Left hindlimb (tissue), 1 donor: ENCODE data around the gene HDAC4.
"Not testable (repeated sequence)": the region's sequence is repeated elsewhere in the genome, so short reads cannot be mapped to it uniquely, and the experiment has no call there.

Experiments
- DNase-seq: peaks from one replicate; pipeline ENCODE4 v3.0.0-alpha.2; 2018

The HDAC4 gene

GRCh38 chr2:239051891-239052445 is 348.9 kb downstream of the HDAC4 start:
- DNase-seq, result no peak

GRCh38 chr2:239050252-239050649 is 350.6 kb downstream of the HDAC4 start:
- DNase-seq, result no peak

GRCh38 chr2:239049421-239050251 is 351.2 kb downstream of the HDAC4 start:
- no peak for DNase-seq

GRCh38 chr2:239048736-239049135 is 352.1 kb downstream of the HDAC4 start:
- no peak for DNase-seq

- DNase-seq, result no peak
Measured at GRCh38 chr2:239047861-239048260, 353.0 kb downstream of the HDAC4 start.

GRCh38 chr2:239047420-239047819 is 353.4 kb downstream of the HDAC4 start:
- DNase-seq, result no peak

- no peak for DNase-seq
Measured at GRCh38 chr2:239046822-239047221, 354.0 kb downstream of the HDAC4 start.

GRCh38 chr2:239044336-239044735 is 356.5 kb downstream of the HDAC4 start:
- DNase-seq, result no peak

- DNase-seq, result no peak
Measured at GRCh38 chr2:239043326-239043725, 357.5 kb downstream of the HDAC4 start.

- DNase-seq, result no peak
Measured at GRCh38 chr2:239042551-239043320, 358.1 kb downstream of the HDAC4 start.

GRCh38 chr2:239042046-239042445 is 358.8 kb downstream of the HDAC4 start:
- DNase-seq, result no peak

- DNase-seq, result no peak
Measured at GRCh38 chr2:239041062-239041461, 359.8 kb downstream of the HDAC4 start.

GRCh38 chr2:239040152-239040761 is 360.6 kb downstream of the HDAC4 start:
- DNase-seq, result no peak

GRCh38 chr2:239039479-239039861 is 361.4 kb downstream of the HDAC4 start:
- no peak for DNase-seq

GRCh38 chr2:239038773-239039478 is 361.9 kb downstream of the HDAC4 start:
- DNase-seq, result no peak

- DNase-seq, result not testable (repeated sequence)
Measured at GRCh38 chr2:239038284-239038683, 362.5 kb downstream of the HDAC4 start.

GRCh38 chr2:239037559-239037910 is 363.3 kb downstream of the HDAC4 start:
- DNase-seq, result no peak

- no peak for DNase-seq
Measured at GRCh38 chr2:239036819-239037558, 363.8 kb downstream of the HDAC4 start.

GRCh38 chr2:239035997-239036731 is 364.7 kb downstream of the HDAC4 start:
- no peak for DNase-seq

- no peak for DNase-seq
Measured at GRCh38 chr2:239035361-239035814, 365.4 kb downstream of the HDAC4 start.
